HCT116 (cell line): ENCODE measurements around the gene PARVG. TPM values are rescaled to one million over a fixed set of nuclear protein-coding genes. Genes with fewer than 3 reads are reported as not detected.

ENCODE experiments used
- ATAC-seq: fragments of 200-7000 bp; cut with Tn5 transposase; 2 replicates; pipeline ENCODE4 v1.9.1; 2020; ENCODE audit warnings: mild to moderate bottlenecking, moderate library complexity
- BruUV-seq: library from RNA; stranded (reverse); fragments of 400-500 nt; replicated peaks from 2 replicates; lab custom pipeline; 2021; lab: Mats Ljungman, UMichigan
- CTCF ChIA-PET: fragments of 300-600 bp; sonication (Branson Sonifier 250); formaldehyde crosslinking; loops from one replicate; lab custom pipeline; 2021; ENCODE audit warnings: antibody characterized with exemption; lab: Charles Lee
- POLR2A ChIA-PET: fragments of 300-600, 350-600 bp; sonication (Branson Sonifier 250); formaldehyde crosslinking; loops from one replicate; lab custom pipeline; 2021; ENCODE audit warnings: antibody characterized with exemption; lab: Charles Lee
- RAD21 ChIA-PET, 2 experiments: fragments of 300-600 bp; sonication (Branson Sonifier 250); formaldehyde crosslinking; loops; one replicate each; lab custom pipeline; 2023; ENCODE audit warnings: low total read pairs in 2 of 2; ENCODE audit not compliant: uncharacterized antibody in 2 of 2, unreplicated experiment in 2 of 2, low non-redundant PET in 1 of 2; lab: Charles Lee
- DNase-seq: peaks from one replicate; pipeline ENCODE4 v3.0.0-alpha.2; 2010; ENCODE audit warnings: low read depth, low spot score
- H2AFZ ChIP-seq: fragments of 200-600 bp; shearing (Covaris generic), sonication (generic); 2 replicates; pipeline ENCODE4 v1.6.1; 2017; ENCODE audit warnings: low read depth, mixed run types, mixed read lengths, antibody characterized with exemption, low read length; ENCODE audit not compliant: poor library complexity, severe bottlenecking
- H3K27ac ChIP-seq: 2 replicates; pipeline ENCODE4 v1.5.1; 2012; ENCODE audit warnings: low read depth, low read length
- H3K27me3 ChIP-seq: fragments of 200-600 bp; sonication (generic); 2 replicates; pipeline ENCODE4 v1.6.1; 2016; ENCODE audit warnings: mixed run types, low read length, mixed read lengths; ENCODE audit not compliant: insufficient read depth
- H3K36me3 ChIP-seq, 2 experiments: fragments of 200-500 bp in 1 of 2; fragments of 200-600 bp in 1 of 2; sonication (Bioruptor generic) in 1 of 2; sonication (generic) in 1 of 2; 2 replicates each; pipeline versions ENCODE4 v1.5.1 to v1.6.1; 2014 to 2016; ENCODE audit warnings: low read length in 2 of 2, inconsistent platforms in 1 of 2, mixed read lengths in 1 of 2, mixed run types in 1 of 2; ENCODE audit not compliant: insufficient read depth in 2 of 2, control insufficient read depth in 1 of 2
- H3K4me1 ChIP-seq, 2 experiments: fragments of 200-600 bp in 1 of 2; sonication (generic) in 1 of 2; 2 replicates each; pipeline versions ENCODE4 v1.5.1 to v1.6.1; 2012 to 2017; ENCODE audit warnings: low read length in 2 of 2, inconsistent platforms in 1 of 2, mild to moderate bottlenecking in 1 of 2, mixed read lengths in 1 of 2, mixed run types in 1 of 2, moderate library complexity in 1 of 2; ENCODE audit not compliant: insufficient read depth in 2 of 2, control insufficient read depth in 1 of 2
- H3K4me2 ChIP-seq: fragments of 200-600 bp; sonication (generic); 2 replicates; pipeline ENCODE4 v1.6.1; 2017; ENCODE audit warnings: mixed run types, low read length, mixed read lengths
- H3K4me3 ChIP-seq, 2 experiments: fragments of 200-600 bp in 1 of 2; sonication (generic) in 1 of 2; replicated peaks in 1 of 2; 2 replicates each; pipeline ENCODE4 v1.5.1; 2011 to 2016; ENCODE audit warnings: low read length in 2 of 2, control low read depth in 1 of 2, low read depth in 1 of 2, mild to moderate bottlenecking in 1 of 2, mixed read lengths in 1 of 2, mixed run types in 1 of 2
- H3K79me2 ChIP-seq: fragments of 200-600 bp; sonication (generic); 2 replicates; pipeline ENCODE4 v1.6.1; 2017; ENCODE audit warnings: mild to moderate bottlenecking, mixed run types, low read length, moderate library complexity, mixed read lengths; ENCODE audit not compliant: insufficient read depth
- H3K9ac ChIP-seq: fragments of 200-600 bp; sonication (generic); 2 replicates; pipeline ENCODE4 v1.6.1; 2016; ENCODE audit warnings: low read length, mixed read lengths
- H3K9me2 ChIP-seq: fragments of 200-600 bp; sonication (generic), shearing (Covaris generic); 2 replicates; pipeline ENCODE4 v1.6.1; 2017; ENCODE audit warnings: mixed run types, mild to moderate bottlenecking, moderate library complexity; ENCODE audit not compliant: insufficient read depth
- H3K9me3 ChIP-seq, 2 experiments: fragments of 200-500 bp in 1 of 2; fragments of 200-600 bp in 1 of 2; sonication (Bioruptor generic) in 1 of 2; sonication (generic) in 1 of 2; 2 replicates each; pipeline ENCODE4 v1.6.1; 2014 to 2017; ENCODE audit warnings: low read length in 2 of 2, mixed read lengths in 2 of 2, inconsistent platforms in 1 of 2, low read depth in 1 of 2, mild to moderate bottlenecking in 1 of 2, mixed run types in 1 of 2, moderate library complexity in 1 of 2; ENCODE audit not compliant: control insufficient read depth in 1 of 2, insufficient read depth in 1 of 2
- H4K20me1 ChIP-seq: fragments of 200-600 bp; sonication (generic), shearing (Covaris generic); 2 replicates; pipeline ENCODE4 v1.6.1; 2017; ENCODE audit warnings: mixed run types, mild to moderate bottlenecking, moderate library complexity; ENCODE audit not compliant: insufficient read depth
- ATF3 ChIP-seq: IDR thresholded peaks from 2 replicates; pipeline ENCODE4 v1.6.1; 2012
- CBX3 ChIP-seq: IDR thresholded peaks from 2 replicates; pipeline ENCODE4 v1.6.1; 2012; ENCODE audit warnings: low read depth
- CTCF ChIP-seq, 3 experiments: fragments of 200-600 bp in 1 of 3; sonication (generic) in 1 of 3; IDR thresholded peaks in 2 of 3; conservative IDR thresholded peaks in 1 of 3; 2 replicates each; pipeline ENCODE4 v1.5.1; 2012 to 2017; ENCODE audit warnings: low read depth in 2 of 3, low read length in 2 of 3, antibody characterized with exemption in 1 of 3, borderline replicate concordance in 1 of 3, control low read depth in 1 of 3, mild to moderate bottlenecking in 1 of 3, mixed read lengths in 1 of 3, mixed run types in 1 of 3, moderate library complexity in 1 of 3; ENCODE audit not compliant: insufficient read depth in 1 of 3
- EGR1 ChIP-seq: IDR thresholded peaks from 2 replicates; pipeline ENCODE4 v1.6.1; 2012; ENCODE audit warnings: low read depth
- ELF1 ChIP-seq: IDR thresholded peaks from 2 replicates; pipeline ENCODE4 v1.6.1; 2012; ENCODE audit warnings: low read depth, borderline replicate concordance
- EZH2phosphoT487 ChIP-seq: fragments of 200-600 bp; IDR thresholded peaks from 2 replicates; pipeline ENCODE4 v1.6.1; 2018; ENCODE audit warnings: antibody characterized with exemption, borderline replicate concordance
- FOSL1 ChIP-seq: IDR thresholded peaks from 2 replicates; pipeline ENCODE4 v1.6.1; 2012; ENCODE audit warnings: low read depth
- MAX ChIP-seq: IDR thresholded peaks from 2 replicates; pipeline ENCODE4 v1.6.1; 2012
- POLR2A ChIP-seq: IDR thresholded peaks from 2 replicates; pipeline ENCODE4 v1.7.0; 2011; ENCODE audit warnings: borderline replicate concordance; ENCODE audit not compliant: insufficient read depth, insufficient read length; ENCODE audit errors: extremely low read depth
- RAD21 ChIP-seq: IDR thresholded peaks from 2 replicates; pipeline ENCODE4 v1.6.1; 2012; ENCODE audit warnings: low read depth, mild to moderate bottlenecking
- YY1 ChIP-seq: IDR thresholded peaks from 2 replicates; pipeline ENCODE4 v1.6.1; 2011; ENCODE audit warnings: low read length, low read depth, moderate library complexity, mild to moderate bottlenecking; ENCODE audit not compliant: insufficient replicate concordance; ENCODE audit errors: extremely low read depth
- ZFX ChIP-seq: fragments of 450-650 bp; IDR thresholded peaks from 2 replicates; pipeline ENCODE4 v1.6.1; 2017
- ZNF274 ChIP-seq: fragments of 200-500 bp; sonication (Bioruptor generic); IDR thresholded peaks from 2 replicates; pipeline ENCODE4 v1.6.1; 2014; ENCODE audit warnings: mild to moderate bottlenecking, low read depth, low read length, inconsistent platforms
- intact Hi-C: fragments of 100-400 bp; cut with micrococcal nuclease; formaldehyde crosslinking; loops from 2 replicates; pipeline ENCODE4 v1.10.0; 2022
- total RNA-seq: library from RNA; stranded (reverse); gene quantifications from one replicate; pipeline ENCODE4 v1.2.1, GENCODE V29; 2021; ENCODE audit not compliant: unreplicated experiment
- TF ChIP-seq, protein P1 (sequence below): IDR thresholded peaks from 2 replicates; pipeline ENCODE4 v1.6.1; 2012; ENCODE audit warnings: low read depth
- TF ChIP-seq, protein P2 (sequence below): IDR thresholded peaks from 2 replicates; pipeline ENCODE4 v1.6.1; 2011; ENCODE audit warnings: mild to moderate bottlenecking, low read length, moderate library complexity; ENCODE audit not compliant: insufficient replicate concordance; ENCODE audit errors: extremely low read depth

The PARVG gene
- total RNA-seq, 1 experiment from 2014 or later = 0.57 TPM

DNA sequence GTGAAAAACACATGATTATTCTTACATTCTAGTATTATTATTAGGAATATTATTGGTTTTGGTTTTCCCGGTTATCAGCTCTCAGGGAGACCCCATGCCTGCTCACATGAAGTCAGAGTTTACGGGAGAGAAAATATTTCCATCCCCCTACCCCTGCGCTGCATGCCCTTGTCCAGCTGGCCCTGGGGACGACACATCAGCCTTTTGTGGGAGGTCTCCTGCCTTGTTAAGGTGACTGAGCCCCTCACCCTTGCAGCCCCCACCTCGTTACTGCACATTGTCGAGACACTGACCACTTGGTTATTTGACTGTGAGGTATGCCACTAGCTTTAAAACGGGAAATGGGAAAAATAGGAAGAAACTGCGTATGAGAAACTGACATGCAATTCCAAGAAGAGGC, 63.0 kb downstream of the PARVG start:
- Histone ChIP-seq H3K9me2 (no peaks in the 10 kb centered on the region), H3K4me1 (no peaks in the 10 kb centered on the region), H3K9ac (no peak overlapping the region), H2AFZ (no peak overlapping the region), H3K27ac (no peak overlapping the region), H3K4me3 (no peak overlapping the region), H3K27me3 (0 out of 2 replicates have a peak, but pooled peaks cover 14% of the 10 kb centered on the region), H3K36me3 (no peaks in the 10 kb centered on the region), H3K79me2 (no peaks in the 10 kb centered on the region), H4K20me1 (no peaks in the 10 kb centered on the region), H3K9me3 (no peaks in the 10 kb centered on the region), H3K4me2 (no peak overlapping the region)
- no peak for TF ChIP-seq MAX
- TF ChIP-seq YY1 = no peak
- TF ChIP-seq ZFX = no peak
- no peak for TF ChIP-seq CBX3
- TF ChIP-seq ZNF274 = no peak
- no peak for TF ChIP-seq ELF1
- TF ChIP-seq, protein P1, sequence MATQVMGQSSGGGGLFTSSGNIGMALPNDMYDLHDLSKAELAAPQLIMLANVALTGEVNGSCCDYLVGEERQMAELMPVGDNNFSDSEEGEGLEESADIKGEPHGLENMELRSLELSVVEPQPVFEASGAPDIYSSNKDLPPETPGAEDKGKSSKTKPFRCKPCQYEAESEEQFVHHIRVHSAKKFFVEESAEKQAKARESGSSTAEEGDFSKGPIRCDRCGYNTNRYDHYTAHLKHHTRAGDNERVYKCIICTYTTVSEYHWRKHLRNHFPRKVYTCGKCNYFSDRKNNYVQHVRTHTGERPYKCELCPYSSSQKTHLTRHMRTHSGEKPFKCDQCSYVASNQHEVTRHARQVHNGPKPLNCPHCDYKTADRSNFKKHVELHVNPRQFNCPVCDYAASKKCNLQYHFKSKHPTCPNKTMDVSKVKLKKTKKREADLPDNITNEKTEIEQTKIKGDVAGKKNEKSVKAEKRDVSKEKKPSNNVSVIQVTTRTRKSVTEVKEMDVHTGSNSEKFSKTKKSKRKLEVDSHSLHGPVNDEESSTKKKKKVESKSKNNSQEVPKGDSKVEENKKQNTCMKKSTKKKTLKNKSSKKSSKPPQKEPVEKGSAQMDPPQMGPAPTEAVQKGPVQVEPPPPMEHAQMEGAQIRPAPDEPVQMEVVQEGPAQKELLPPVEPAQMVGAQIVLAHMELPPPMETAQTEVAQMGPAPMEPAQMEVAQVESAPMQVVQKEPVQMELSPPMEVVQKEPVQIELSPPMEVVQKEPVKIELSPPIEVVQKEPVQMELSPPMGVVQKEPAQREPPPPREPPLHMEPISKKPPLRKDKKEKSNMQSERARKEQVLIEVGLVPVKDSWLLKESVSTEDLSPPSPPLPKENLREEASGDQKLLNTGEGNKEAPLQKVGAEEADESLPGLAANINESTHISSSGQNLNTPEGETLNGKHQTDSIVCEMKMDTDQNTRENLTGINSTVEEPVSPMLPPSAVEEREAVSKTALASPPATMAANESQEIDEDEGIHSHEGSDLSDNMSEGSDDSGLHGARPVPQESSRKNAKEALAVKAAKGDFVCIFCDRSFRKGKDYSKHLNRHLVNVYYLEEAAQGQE = no peak
- no peak for TF ChIP-seq POLR2A
- no peak for TF ChIP-seq FOSL1
- TF ChIP-seq ATF3 = no peak
- TF ChIP-seq CTCF (IDR thresholded peaks at IDR 0.05 in 2 of 3, conservative IDR thresholded peaks at IDR 0.05 in 1 of 3; ENCODE audit: borderline replicate concordance in 1 of 3, insufficient read depth in 1 of 3, low read depth in 2 of 3, low read length in 2 of 3) = no peak
- TF ChIP-seq EZH2phosphoT487 = no peak
- no peak for TF ChIP-seq EGR1
- TF ChIP-seq RAD21 = no peak
- TF ChIP-seq, protein P2, sequence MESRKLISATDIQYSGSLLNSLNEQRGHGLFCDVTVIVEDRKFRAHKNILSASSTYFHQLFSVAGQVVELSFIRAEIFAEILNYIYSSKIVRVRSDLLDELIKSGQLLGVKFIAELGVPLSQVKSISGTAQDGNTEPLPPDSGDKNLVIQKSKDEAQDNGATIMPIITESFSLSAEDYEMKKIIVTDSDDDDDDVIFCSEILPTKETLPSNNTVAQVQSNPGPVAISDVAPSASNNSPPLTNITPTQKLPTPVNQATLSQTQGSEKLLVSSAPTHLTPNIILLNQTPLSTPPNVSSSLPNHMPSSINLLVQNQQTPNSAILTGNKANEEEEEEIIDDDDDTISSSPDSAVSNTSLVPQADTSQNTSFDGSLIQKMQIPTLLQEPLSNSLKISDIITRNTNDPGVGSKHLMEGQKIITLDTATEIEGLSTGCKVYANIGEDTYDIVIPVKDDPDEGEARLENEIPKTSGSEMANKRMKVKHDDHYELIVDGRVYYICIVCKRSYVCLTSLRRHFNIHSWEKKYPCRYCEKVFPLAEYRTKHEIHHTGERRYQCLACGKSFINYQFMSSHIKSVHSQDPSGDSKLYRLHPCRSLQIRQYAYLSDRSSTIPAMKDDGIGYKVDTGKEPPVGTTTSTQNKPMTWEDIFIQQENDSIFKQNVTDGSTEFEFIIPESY = no peak
- no TSS peak for BruUV-seq
- ATAC-seq (no peak), DNase-seq (no peak)
- RAD21 ChIA-PET = no interaction called here
- intact Hi-C loops = no loop called here
- POLR2A ChIA-PET = no interaction called here
- CTCF ChIA-PET = no interaction called here
